ENCODE measurements around the gene ANOS1.
"Not testable (repeated sequence)": the region's sequence is repeated elsewhere in the genome, so short reads cannot be mapped to it uniquely, and the experiment has no call there.

Gene ANOS1

GRCh38 chrX:8629871-8630270, 102.1 kb downstream of the ANOS1 start:
- no peak for DNase-seq (ENCODE audit: low read depth in 1 of 2, low spot score in 1 of 2)

- DNase-seq (ENCODE audit: low read depth in 1 of 2, low spot score in 1 of 2): no peak
Measured at GRCh38 chrX:8627796-8628195, 104.1 kb downstream of the ANOS1 start.

GRCh38 chrX:8607326-8607725, 124.6 kb downstream of the ANOS1 start:
- DNase-seq (ENCODE audit: low read depth in 1 of 2, low spot score in 1 of 2): no peak

- DNase-seq (ENCODE audit: low read depth in 1 of 2, low spot score in 1 of 2): no peak
Measured at GRCh38 chrX:8604131-8604530, 127.8 kb downstream of the ANOS1 start.

- DNase-seq (ENCODE audit: low read depth in 1 of 2, low spot score in 1 of 2): no peak
Measured at GRCh38 chrX:8591501-8591900, 140.4 kb downstream of the ANOS1 start.

- no peak for DNase-seq (ENCODE audit: low read depth in 1 of 2, low spot score in 1 of 2)
Measured at GRCh38 chrX:8586953-8587352, 145.0 kb downstream of the ANOS1 start.

GRCh38 chrX:8579602-8580001, 152.3 kb downstream of the ANOS1 start:
- DNase-seq (ENCODE audit: low read depth in 1 of 2, low spot score in 1 of 2): no peak

- DNase-seq (ENCODE audit: low read depth in 1 of 2, low spot score in 1 of 2): no peak
Measured at GRCh38 chrX:8576821-8577220, 155.1 kb downstream of the ANOS1 start.

- no peak for DNase-seq (ENCODE audit: low read depth in 1 of 2, low spot score in 1 of 2)
Measured at GRCh38 chrX:8565729-8566128, 166.2 kb downstream of the ANOS1 start.

GRCh38 chrX:8548446-8548845, 183.5 kb downstream of the ANOS1 start:
- no peak for DNase-seq (ENCODE audit: low read depth in 1 of 2, low spot score in 1 of 2)

GRCh38 chrX:8546715-8547114, 185.2 kb downstream of the ANOS1 start:
- no peak for DNase-seq (ENCODE audit: low read depth in 1 of 2, low spot score in 1 of 2)

- no peak for DNase-seq (ENCODE audit: low read depth in 1 of 2, low spot score in 1 of 2)
Measured at GRCh38 chrX:8520791-8521190, 211.1 kb downstream of the ANOS1 start.

GRCh38 chrX:8520178-8520577, 211.8 kb downstream of the ANOS1 start:
- no peak for DNase-seq (ENCODE audit: low read depth in 1 of 2, low spot score in 1 of 2)

GRCh38 chrX:8504451-8504850, 227.5 kb downstream of the ANOS1 start:
- no peak for DNase-seq (ENCODE audit: low read depth in 1 of 2, low spot score in 1 of 2)

- not testable (repeated sequence) for DNase-seq (ENCODE audit: low read depth in 1 of 2, low spot score in 1 of 2)
Measured at GRCh38 chrX:8502101-8502500, 229.8 kb downstream of the ANOS1 start.

- no peak for DNase-seq (ENCODE audit: low read depth in 1 of 2, low spot score in 1 of 2)
Measured at GRCh38 chrX:8500203-8500602, 231.7 kb downstream of the ANOS1 start.

- DNase-seq (ENCODE audit: low read depth in 1 of 2, low spot score in 1 of 2): not testable (repeated sequence)
Measured at GRCh38 chrX:8495036-8495435, 236.9 kb downstream of the ANOS1 start.

- no peak for DNase-seq (ENCODE audit: low read depth in 1 of 2, low spot score in 1 of 2)
Measured at GRCh38 chrX:8484360-8484949, 247.5 kb downstream of the ANOS1 start.
